GM12878 (cell line): ENCODE results near the gene IFI6. TPM values are rescaled to one million over a fixed set of nuclear protein-coding genes. Genes with fewer than 3 reads are reported as not detected.

Source experiments
- ATAC-seq: fragments of 200-7000 bp; cut with Tn5 transposase; 3 replicates; pipeline ENCODE4 v1.9.1; 2020; ENCODE audit warnings: mild to moderate bottlenecking, moderate library complexity
- BruUV-seq: library from RNA; stranded (reverse); fragments of 400-500 nt; replicated peaks from 2 replicates; lab custom pipeline; 2021; lab: Mats Ljungman, UMichigan
- CTCF ChIA-PET: fragments of 300-600 bp; sonication (Branson Sonifier 250); formaldehyde crosslinking; extraction: SDS; loops from one replicate; lab custom pipeline; 2021; ENCODE audit warnings: inconsistent platforms; lab: Yijun Ruan, JAX
- POLR2A ChIA-PET: fragments of 350-600 bp; formaldehyde crosslinking; extraction: SDS; loops from one replicate; lab custom pipeline; 2021; ENCODE audit warnings: inconsistent platforms; lab: Charles Lee
- RAD21 ChIA-PET: fragments of 300-600 bp; sonication (Branson Sonifier 250); formaldehyde crosslinking; loops from one replicate; lab custom pipeline; 2023; ENCODE audit warnings: antibody characterized with exemption; ENCODE audit not compliant: unreplicated experiment; lab: Charles Lee
- SMC1A ChIA-PET: fragments of 300-600 bp; sonication (Branson Sonifier 250); formaldehyde crosslinking; loops from one replicate; lab custom pipeline; 2023; ENCODE audit not compliant: unreplicated experiment, uncharacterized antibody; lab: Charles Lee
- DNase-seq: peaks from one replicate; pipeline ENCODE4 v3.0.0-alpha.2; 2011; ENCODE audit warnings: low read depth, low spot score
- FAIRE-seq: peaks from 3 replicates; lab custom pipeline; 2011; peaks lifted over from hg19 to GRCh38; lab: Jason Lieb, UNC
- H2AFZ ChIP-seq: 2 replicates; pipeline ENCODE4 v1.6.0; 2011; ENCODE audit warnings: low read depth, low read length, control low read depth; ENCODE audit not compliant: control insufficient read depth
- H3K27ac ChIP-seq: 2 replicates; pipeline ENCODE4 v1.5.1; 2011; ENCODE audit warnings: control low read depth; ENCODE audit not compliant: control insufficient read depth, insufficient read depth
- H3K27me3 ChIP-seq, 2 experiments: replicated peaks in 1 of 2; 2 replicates each; pipeline versions ENCODE4 v1.6.0 to v1.6.1; 2011; ENCODE audit warnings: low read length in 1 of 2; ENCODE audit not compliant: control insufficient read depth in 2 of 2, insufficient read depth in 2 of 2
- H3K36me3 ChIP-seq, 2 experiments: 2 replicates each; pipeline ENCODE4 v1.5.1; 2011; ENCODE audit warnings: low read length in 1 of 2; ENCODE audit not compliant: control insufficient read depth in 2 of 2, insufficient read depth in 2 of 2
- H3K4me1 ChIP-seq: 2 replicates; pipeline ENCODE4 v1.6.1; 2011; ENCODE audit warnings: mild to moderate bottlenecking, low read length, moderate library complexity, mixed read lengths; ENCODE audit not compliant: control insufficient read depth, insufficient read depth
- H3K4me2 ChIP-seq: 2 replicates; pipeline ENCODE4 v1.6.0; 2011; ENCODE audit warnings: control low read depth; ENCODE audit not compliant: control insufficient read depth, insufficient read depth
- H3K4me3 ChIP-seq: fragments of 200-600 bp; sonication (generic); 2 replicates; pipeline ENCODE4 v1.5.1; 2016
- H3K79me2 ChIP-seq: 2 replicates; pipeline ENCODE4 v1.6.0; 2011; ENCODE audit warnings: low read length; ENCODE audit not compliant: control insufficient read depth, insufficient read depth
- H3K9ac ChIP-seq: 2 replicates; pipeline ENCODE4 v1.8.0; 2011; ENCODE audit warnings: low read length, control low read depth, mixed read lengths; ENCODE audit not compliant: control insufficient read depth, insufficient read depth
- H3K9me3 ChIP-seq: replicated peaks from 3 replicates; pipeline ENCODE4 v1.5.1; 2011; ENCODE audit warnings: mild to moderate bottlenecking, low read length; ENCODE audit not compliant: control insufficient read depth, insufficient read depth
- H4K20me1 ChIP-seq: 2 replicates; pipeline ENCODE4 v1.6.0; 2011; ENCODE audit not compliant: control insufficient read depth, insufficient read depth
- BMI1 ChIP-seq: fragments of 450-650 bp; IDR thresholded peaks from 2 replicates; pipeline ENCODE4 v1.6.1; 2016; ENCODE audit warnings: mild to moderate bottlenecking, moderate library complexity, borderline replicate concordance
- CHD1 ChIP-seq: IDR thresholded peaks from 2 replicates; pipeline ENCODE4 v1.6.1; 2012; ENCODE audit warnings: low read depth, low read length, improper control_type of control experiment
- CUX1 ChIP-seq: IDR thresholded peaks from 2 replicates; pipeline ENCODE4 v1.6.1; 2012; ENCODE audit warnings: improper control_type of control experiment, low read depth, low read length; ENCODE audit not compliant: insufficient replicate concordance
- IKZF2 ChIP-seq, 2 experiments: fragments of 450-650 bp; IDR thresholded peaks; 2 replicates each; pipeline ENCODE4 v1.6.1; 2017; ENCODE audit warnings: mild to moderate bottlenecking in 2 of 2, moderate library complexity in 2 of 2
- LARP7 ChIP-seq: fragments of 450-650 bp; IDR thresholded peaks from 2 replicates; pipeline ENCODE4 v1.6.1; 2017; ENCODE audit warnings: mild to moderate bottlenecking
- SUPT20H ChIP-seq: IDR thresholded peaks from 2 replicates; pipeline ENCODE4 v1.6.1; 2011; ENCODE audit warnings: low read depth, mild to moderate bottlenecking, low read length, moderate library complexity, borderline replicate concordance; ENCODE audit not compliant: control insufficient read depth
- WRNIP1 ChIP-seq: IDR thresholded peaks from 2 replicates; pipeline ENCODE4 v1.6.1; 2011; ENCODE audit warnings: low read depth, low read length, improper control_type of control experiment, borderline replicate concordance
- WGBS: methylation state at CpG from one replicate; pipeline ENCODE4 v1.1.6; 2016; ENCODE audit warnings: low lambda C conversion rate; ENCODE audit not compliant: insufficient replicate concordance, insufficient coverage; ENCODE audit errors: missing lambda C conversion rate; 5-methylcytosine and 5-hydroxymethylcytosine counted together
- in situ Hi-C: fragments of 300-500 bp; cut with MboI; formaldehyde crosslinking; loops from 9 replicates; pipeline ENCODE4 v1.14.3; 2018; ENCODE audit warnings: mixed read lengths
- intact Hi-C: fragments of 100-400 bp; cut with micrococcal nuclease; formaldehyde crosslinking; loops from one replicate; pipeline ENCODE4 v1.14.2; 2022; ENCODE audit not compliant: unreplicated experiment
- polyA plus RNA-seq, 11 experiments: library from polyadenylated mRNA; depleted of rRNA in 4 of 11; unstranded in 6 of 11; stranded (reverse) in 5 of 11; fragments of >200 nt; fragmentation: Nextera tagmentation in 4 of 11; fragmentation: Illumina TruSeq in 1 of 11; extraction: Ambion mirVana in 4 of 11; extraction: Trizol in 1 of 11; gene quantifications; 1 replicate in 1 of 11; 2 replicates in 10 of 11; pipeline versions ENCODE4 v1.2.1 to v1.2.3, GENCODE V29; 2011 to 2016; ENCODE audit warnings: inconsistent platforms in 2 of 11, missing spikeins in 2 of 11, low read depth in 1 of 11
- total RNA-seq, 4 experiments: library from RNA; depleted of rRNA in 3 of 4; stranded (reverse); fragments of >200 nt in 3 of 4; fragmentation: Illumina TruSeq in 1 of 4; extraction: Trizol in 1 of 4; gene quantifications; 2 replicates each; pipeline versions ENCODE4 v1.2.1 to v1.2.3, GENCODE V29; 2013 to 2021
- TF ChIP-seq, protein P1 (sequence below): fragments of 450-650 bp; formaldehyde crosslinking; IDR thresholded peaks from 2 replicates; pipeline ENCODE4 v1.4.0; 2022; ENCODE audit warnings: mild to moderate bottlenecking, moderate library complexity
- TF ChIP-seq, protein P2 (sequence below): fragments of 150-350 bp; IDR thresholded peaks from 2 replicates; pipeline ENCODE4 v1.6.1; 2014; ENCODE audit warnings: mild to moderate bottlenecking, low read depth, low read length
- TF ChIP-seq, protein P3 (sequence below): fragments of 450-650 bp; IDR thresholded peaks from 2 replicates; pipeline ENCODE4 v1.6.1; 2018; ENCODE audit warnings: mild to moderate bottlenecking, low read depth, moderate library complexity; ENCODE audit not compliant: partially characterized antibody

The IFI6 gene
- total and polyA plus RNA-seq, 10 of the 15 experiments (the other 5 are each of a cell fraction or from before 2014, with no cell fraction given) = 5.6 to 123 (median 69.0) TPM

DNA sequence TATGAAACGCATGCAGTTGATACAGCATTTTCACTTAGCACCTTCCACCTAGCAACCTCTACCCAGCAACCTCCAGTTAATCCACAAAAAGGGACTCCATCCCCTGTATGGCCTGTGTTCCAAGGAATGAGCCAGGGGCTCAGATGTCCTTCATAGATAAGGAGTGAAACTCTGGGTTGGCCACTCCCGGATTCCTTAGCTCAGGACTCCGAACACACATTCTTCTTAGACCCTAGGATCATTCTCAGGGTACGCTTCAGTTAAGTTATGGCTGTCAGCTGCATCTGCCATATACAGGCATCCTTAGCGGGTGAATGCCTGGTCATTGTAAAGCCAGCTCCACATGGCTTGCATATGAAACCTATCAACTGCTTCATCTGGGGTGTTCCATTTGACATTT lies 15.9 kb upstream of the IFI6 start:
- H3K9ac ChIP-seq = no peak overlapping the region
- H3K4me2 ChIP-seq = no peak overlapping the region
- no TSS peak for BruUV-seq
- H3K36me3 ChIP-seq = no peaks in the 10 kb centered on the region
- intact Hi-C loops (no loop called here), in situ Hi-C loops (no loop called here)
- H2AFZ ChIP-seq = no peak overlapping the region
- RAD21 ChIA-PET = interaction anchor here (2.3 kb wide), 1 partner anchor 18 kb away, joined by 11 read pairs; no protein-coding TSS in a partner anchor
- no peak overlapping the region for H3K4me3 ChIP-seq
- H4K20me1 ChIP-seq = no peaks in the 10 kb centered on the region
- no peaks in the 10 kb centered on the region; the same call in 1 of the 3 replicates for H3K9me3 ChIP-seq
- H3K79me2 ChIP-seq = no peaks in the 10 kb centered on the region
- SMC1A ChIA-PET = interaction anchor here (0.6 to 3.2 kb wide), 3 partner anchors 9 to 157 kb away, joined by 3 to 11 read pairs (median 11); no protein-coding TSS in a partner anchor
- WGBS = 99% methylated on average over 5 of the region's 5 CpGs
- POLR2A ChIA-PET = interaction anchor here (1.2 kb wide), 1 partner anchor 14 kb away, joined by 3 read pairs; no protein-coding TSS in a partner anchor
- H3K4me1 ChIP-seq = peaks cover 10% of the 10 kb centered on the region
- no peak for ATAC-seq
- FAIRE-seq = no peak
- CTCF ChIA-PET = interaction anchor here (0.6 to 2.5 kb wide), 3 partner anchors 16 to 52 kb away, joined by 3 to 14 read pairs (median 7); partner anchors contain the start of gene IFI6
- no peaks in the 10 kb centered on the region for H3K27me3 ChIP-seq
- no peak overlapping the region for H3K27ac ChIP-seq
- no peak for DNase-seq
- TF ChIP-seq SUPT20H (no peak), LARP7 (no peak), CHD1 (no peak), WRNIP1 (no peak), BMI1 (no peak), CUX1 (no peak), IKZF2 (IDR thresholded peaks at IDR 0.05) (no peak)
- TF ChIP-seq, protein P1, sequence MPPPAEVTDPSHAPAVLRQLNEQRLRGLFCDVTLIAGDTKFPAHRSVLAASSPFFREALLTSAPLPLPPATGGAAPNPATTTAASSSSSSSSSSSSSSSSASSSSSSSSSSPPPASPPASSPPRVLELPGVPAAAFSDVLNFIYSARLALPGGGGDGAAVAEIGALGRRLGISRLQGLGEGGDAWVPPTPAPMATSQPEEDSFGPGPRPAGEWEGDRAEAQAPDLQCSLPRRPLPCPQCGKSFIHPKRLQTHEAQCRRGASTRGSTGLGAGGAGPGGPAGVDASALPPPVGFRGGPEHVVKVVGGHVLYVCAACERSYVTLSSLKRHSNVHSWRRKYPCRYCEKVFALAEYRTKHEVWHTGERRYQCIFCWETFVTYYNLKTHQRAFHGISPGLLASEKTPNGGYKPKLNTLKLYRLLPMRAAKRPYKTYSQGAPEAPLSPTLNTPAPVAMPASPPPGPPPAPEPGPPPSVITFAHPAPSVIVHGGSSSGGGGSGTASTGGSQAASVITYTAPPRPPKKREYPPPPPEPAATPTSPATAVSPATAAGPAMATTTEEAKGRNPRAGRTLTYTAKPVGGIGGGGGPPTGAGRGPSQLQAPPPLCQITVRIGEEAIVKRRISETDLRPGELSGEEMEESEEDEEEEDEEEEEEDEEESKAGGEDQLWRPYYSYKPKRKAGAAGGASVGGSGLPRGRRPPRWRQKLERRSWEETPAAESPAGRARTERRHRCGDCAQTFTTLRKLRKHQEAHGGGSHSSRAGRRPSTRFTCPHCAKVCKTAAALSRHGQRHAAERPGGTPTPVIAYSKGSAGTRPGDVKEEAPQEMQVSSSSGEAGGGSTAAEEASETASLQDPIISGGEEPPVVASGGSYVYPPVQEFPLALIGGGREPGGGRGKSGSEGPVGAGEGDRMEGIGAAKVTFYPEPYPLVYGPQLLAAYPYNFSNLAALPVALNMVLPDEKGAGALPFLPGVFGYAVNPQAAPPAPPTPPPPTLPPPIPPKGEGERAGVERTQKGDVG (CRISPR knock-in tag) = no peak
- TF ChIP-seq, protein P2, sequence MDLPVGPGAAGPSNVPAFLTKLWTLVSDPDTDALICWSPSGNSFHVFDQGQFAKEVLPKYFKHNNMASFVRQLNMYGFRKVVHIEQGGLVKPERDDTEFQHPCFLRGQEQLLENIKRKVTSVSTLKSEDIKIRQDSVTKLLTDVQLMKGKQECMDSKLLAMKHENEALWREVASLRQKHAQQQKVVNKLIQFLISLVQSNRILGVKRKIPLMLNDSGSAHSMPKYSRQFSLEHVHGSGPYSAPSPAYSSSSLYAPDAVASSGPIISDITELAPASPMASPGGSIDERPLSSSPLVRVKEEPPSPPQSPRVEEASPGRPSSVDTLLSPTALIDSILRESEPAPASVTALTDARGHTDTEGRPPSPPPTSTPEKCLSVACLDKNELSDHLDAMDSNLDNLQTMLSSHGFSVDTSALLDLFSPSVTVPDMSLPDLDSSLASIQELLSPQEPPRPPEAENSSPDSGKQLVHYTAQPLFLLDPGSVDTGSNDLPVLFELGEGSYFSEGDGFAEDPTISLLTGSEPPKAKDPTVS = no peak
- TF ChIP-seq, protein P3, sequence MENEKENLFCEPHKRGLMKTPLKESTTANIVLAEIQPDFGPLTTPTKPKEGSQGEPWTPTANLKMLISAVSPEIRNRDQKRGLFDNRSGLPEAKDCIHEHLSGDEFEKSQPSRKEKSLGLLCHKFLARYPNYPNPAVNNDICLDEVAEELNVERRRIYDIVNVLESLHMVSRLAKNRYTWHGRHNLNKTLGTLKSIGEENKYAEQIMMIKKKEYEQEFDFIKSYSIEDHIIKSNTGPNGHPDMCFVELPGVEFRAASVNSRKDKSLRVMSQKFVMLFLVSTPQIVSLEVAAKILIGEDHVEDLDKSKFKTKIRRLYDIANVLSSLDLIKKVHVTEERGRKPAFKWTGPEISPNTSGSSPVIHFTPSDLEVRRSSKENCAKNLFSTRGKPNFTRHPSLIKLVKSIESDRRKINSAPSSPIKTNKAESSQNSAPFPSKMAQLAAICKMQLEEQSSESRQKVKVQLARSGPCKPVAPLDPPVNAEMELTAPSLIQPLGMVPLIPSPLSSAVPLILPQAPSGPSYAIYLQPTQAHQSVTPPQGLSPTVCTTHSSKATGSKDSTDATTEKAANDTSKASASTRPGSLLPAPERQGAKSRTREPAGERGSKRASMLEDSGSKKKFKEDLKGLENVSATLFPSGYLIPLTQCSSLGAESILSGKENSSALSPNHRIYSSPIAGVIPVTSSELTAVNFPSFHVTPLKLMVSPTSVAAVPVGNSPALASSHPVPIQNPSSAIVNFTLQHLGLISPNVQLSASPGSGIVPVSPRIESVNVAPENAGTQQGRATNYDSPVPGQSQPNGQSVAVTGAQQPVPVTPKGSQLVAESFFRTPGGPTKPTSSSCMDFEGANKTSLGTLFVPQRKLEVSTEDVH = no peak
